Activated CD8-positive, alpha-beta T cell treated with anti-CD3 and anti-CD28 coated beads for 36 hours (primary cell): ENCODE measurements around the gene MICAL3. TPM values are rescaled to one million over a fixed set of nuclear protein-coding genes. Genes with fewer than 3 reads are reported as not detected.
"Not testable (repeated sequence)": the region's sequence is repeated elsewhere in the genome, so short reads cannot be mapped to it uniquely, and the experiment has no call there.

Experiments
- ATAC-seq: fragments of 200-7000 bp; cut with Tn5 transposase; one replicate; pipeline ENCODE4 v1.10.0; 2021; ENCODE audit warnings: mild to moderate bottlenecking, moderate library complexity
- CTCF ChIA-PET: fragments of 350-600 bp; sonication (Branson Sonifier 250); formaldehyde crosslinking; loops from one replicate; lab custom pipeline; 2021; ENCODE audit warnings: antibody characterized with exemption; lab: Charles Lee
- POLR2A ChIA-PET: fragments of 350-600 bp; sonication (Branson Sonifier 250); formaldehyde crosslinking; loops from one replicate; lab custom pipeline; 2021; ENCODE audit warnings: antibody characterized with exemption; lab: Charles Lee
- DNase-seq: peaks from one replicate; pipeline ENCODE4 v3.0.0-alpha.2; 2020
- H3K27ac Mint-ChIP-seq: one replicate; pipeline ENCODE4 v1.8.0; 2021; ENCODE audit warnings: mild to moderate bottlenecking, mixed read lengths
- H3K27me3 Mint-ChIP-seq: one replicate; pipeline ENCODE4 v1.8.0; 2021; ENCODE audit warnings: mixed read lengths
- H3K36me3 Mint-ChIP-seq: one replicate; pipeline ENCODE4 v1.8.0; 2021; ENCODE audit warnings: low read depth, mixed read lengths
- H3K4me1 Mint-ChIP-seq: one replicate; pipeline ENCODE4 v1.8.0; 2021; ENCODE audit warnings: low read depth, mixed read lengths
- H3K4me3 Mint-ChIP-seq: one replicate; pipeline ENCODE4 v1.8.0; 2021; ENCODE audit warnings: mild to moderate bottlenecking, moderate library complexity, mixed read lengths
- H3K9me3 Mint-ChIP-seq: one replicate; pipeline ENCODE4 v1.8.0; 2021; ENCODE audit warnings: mixed read lengths
- CTCF ChIP-seq: fragments of 200-600 bp; IDR thresholded peaks from one replicate; pipeline ENCODE4 v1.8.0; 2022; ENCODE audit warnings: antibody characterized with exemption, mild to moderate bottlenecking
- intact Hi-C: fragments of 100-400 bp; cut with micrococcal nuclease; formaldehyde crosslinking; loops from one replicate; pipeline ENCODE4 v1.10.0; 2022
- total RNA-seq, 2 experiments: library from RNA; stranded (reverse); gene quantifications; one replicate each; pipeline ENCODE4 v1.2.3, GENCODE V29; 2021

Gene MICAL3
- total RNA-seq, 2 experiments from 2014 or later = 31.6 to 32.4 TPM

GRCh38 chr22:17880468-17880867 is 143.9 kb downstream of the MICAL3 start:
- no peaks in the 10 kb centered on the region for H3K27me3 Mint-ChIP-seq
- intact Hi-C loops = no loop called here
- ATAC-seq (no peak), DNase-seq (no peak)
- no peaks in the 10 kb centered on the region for H3K4me1 Mint-ChIP-seq
- H3K27ac Mint-ChIP-seq = no peak overlapping the region
- ChIA-PET CTCF (no interaction called here), POLR2A (no interaction called here)
- H3K36me3 Mint-ChIP-seq = peaks cover 6% of the 10 kb centered on the region
- no peak overlapping the region for H3K4me3 Mint-ChIP-seq
- no peaks in the 10 kb centered on the region for H3K9me3 Mint-ChIP-seq
- no peak for TF ChIP-seq CTCF

GRCh38 chr22:17880020-17880419 is 144.3 kb downstream of the MICAL3 start:
- TF ChIP-seq CTCF = no peak
- Mint-ChIP-seq H3K9me3 (no peaks in the 10 kb centered on the region), H3K27ac (no peak overlapping the region), H3K4me1 (no peaks in the 10 kb centered on the region), H3K36me3 (peaks cover 3% of the 10 kb centered on the region), H3K27me3 (no peaks in the 10 kb centered on the region), H3K4me3 (no peak overlapping the region)
- ChIA-PET POLR2A (no interaction called here), CTCF (no interaction called here)
- DNase-seq (no peak), ATAC-seq (no peak)
- intact Hi-C loops = no loop called here

- intact Hi-C loops = no loop called here
- H3K27ac Mint-ChIP-seq = no peak overlapping the region
- ChIA-PET CTCF (no interaction called here), POLR2A (no interaction called here)
- DNase-seq = no peak
- H3K4me1 Mint-ChIP-seq = no peaks in the 10 kb centered on the region
- no peak for ATAC-seq
- no peak for TF ChIP-seq CTCF
- H3K27me3 Mint-ChIP-seq = no peaks in the 10 kb centered on the region
- no peak overlapping the region for H3K4me3 Mint-ChIP-seq
- no peaks in the 10 kb centered on the region for H3K36me3 Mint-ChIP-seq
- no peaks in the 10 kb centered on the region for H3K9me3 Mint-ChIP-seq
Measured at GRCh38 chr22:17878941-17879340, 145.4 kb downstream of the MICAL3 start.

GRCh38 chr22:17878186-17878694 is 146.1 kb downstream of the MICAL3 start:
- no peak for TF ChIP-seq CTCF
- no peak overlapping the region for H3K27ac Mint-ChIP-seq
- DNase-seq (no peak), ATAC-seq (no peak)
- H3K4me1 Mint-ChIP-seq = no peaks in the 10 kb centered on the region
- H3K27me3 Mint-ChIP-seq = no peaks in the 10 kb centered on the region
- no peaks in the 10 kb centered on the region for H3K9me3 Mint-ChIP-seq
- CTCF ChIA-PET = no interaction called here
- intact Hi-C loops = no loop called here
- POLR2A ChIA-PET = no interaction called here
- no peaks in the 10 kb centered on the region for H3K36me3 Mint-ChIP-seq
- no peak overlapping the region for H3K4me3 Mint-ChIP-seq

- ATAC-seq, DNase-seq, H3K4me1 Mint-ChIP-seq, CTCF ChIA-PET, H3K36me3 Mint-ChIP-seq, H3K27ac Mint-ChIP-seq, H3K9me3 Mint-ChIP-seq, intact Hi-C loops, POLR2A ChIA-PET, H3K27me3 Mint-ChIP-seq, H3K4me3 Mint-ChIP-seq: not testable (repeated sequence)
Measured at GRCh38 chr22:17876878-17877855, 147.2 kb downstream of the MICAL3 start.
